A172 (cell line): ENCODE data around the gene TBX15. TPM values are rescaled to one million over a fixed set of nuclear protein-coding genes. Genes with fewer than 3 reads are reported as not detected.
A peak's percentile ranks its signal among the peaks of the same experiment; 100 is the strongest.

Experiments used
- DNase-seq: peaks from one replicate; pipeline ENCODE4 v3.0.0-alpha.2; 2015; ENCODE audit warnings: low spot score
- total RNA-seq: library from RNA; depleted of rRNA; stranded (reverse); fragments of >200 nt; shearing (Covaris generic); gene quantifications from 2 replicates; pipeline ENCODE4 v1.2.3, GENCODE V29; 2014; rRNA removed

TBX15 gene
- not detected in 2 replicates for total RNA-seq

DNA sequence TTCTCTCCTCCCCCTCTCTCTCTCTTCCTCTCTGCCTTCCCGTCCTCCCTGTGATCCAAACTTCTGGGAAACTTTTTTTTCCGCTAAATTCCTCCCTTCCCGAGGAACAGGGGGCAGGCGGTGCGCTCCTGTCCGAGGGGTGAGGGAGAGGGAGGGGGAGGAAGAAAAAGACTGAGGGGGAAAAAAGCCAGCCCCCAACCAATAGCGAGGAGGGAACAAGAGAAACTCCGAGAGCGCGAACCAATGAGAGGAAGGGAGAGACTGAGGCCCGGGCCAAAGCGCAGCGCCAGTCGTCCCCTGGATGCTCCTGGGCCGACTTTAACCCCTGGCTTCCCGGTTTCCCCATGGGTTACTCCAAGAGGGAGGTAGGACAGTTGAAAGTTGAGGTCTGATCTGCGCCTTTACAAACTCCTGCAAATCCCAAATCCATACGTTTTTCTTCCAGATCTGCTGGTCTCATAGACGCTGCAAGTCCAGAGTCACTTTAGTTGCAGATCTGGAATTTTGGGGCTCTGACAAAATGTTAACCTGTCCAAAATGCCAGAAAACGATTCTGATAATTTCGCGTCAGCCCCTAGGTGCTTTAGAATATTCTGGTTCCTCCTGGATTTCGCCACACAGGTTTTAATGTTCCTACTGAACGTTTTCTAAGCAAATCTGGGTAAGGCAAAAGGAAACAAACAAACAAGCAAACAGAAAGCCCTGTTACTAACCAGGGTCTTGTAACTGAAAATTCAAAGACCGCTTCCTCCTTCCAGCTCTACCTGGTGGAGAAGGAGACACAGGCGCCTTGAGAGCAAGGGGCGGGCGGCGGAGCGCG is at the start of gene TBX15:
Gene TBX15, minus strand, starts transcription at position 158 of the 820 bp plus-strand sequence. CDS start 548 bp downstream, outside the sequence.
- no peak for DNase-seq

DNA sequence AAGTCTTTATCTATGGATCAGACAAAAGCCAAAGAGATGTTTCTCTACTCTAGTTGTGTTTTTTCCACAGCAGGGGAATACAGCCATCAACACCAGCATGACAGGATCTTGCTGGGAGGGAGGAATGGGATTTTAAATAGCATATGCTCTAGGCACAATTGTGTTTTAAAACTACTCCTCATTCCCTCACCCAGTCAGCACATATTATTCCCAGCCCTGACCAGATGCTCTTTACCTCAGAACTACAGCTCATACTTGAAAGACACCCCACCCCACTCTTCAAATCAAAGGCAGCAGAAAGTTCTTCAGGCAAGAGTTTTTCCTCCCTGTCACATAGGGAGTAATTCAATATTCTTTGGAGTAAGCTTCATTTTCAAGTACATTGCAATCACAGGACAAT is 46.2 kb upstream of the TBX15 start:
- DNase-seq: no peak

DNA sequence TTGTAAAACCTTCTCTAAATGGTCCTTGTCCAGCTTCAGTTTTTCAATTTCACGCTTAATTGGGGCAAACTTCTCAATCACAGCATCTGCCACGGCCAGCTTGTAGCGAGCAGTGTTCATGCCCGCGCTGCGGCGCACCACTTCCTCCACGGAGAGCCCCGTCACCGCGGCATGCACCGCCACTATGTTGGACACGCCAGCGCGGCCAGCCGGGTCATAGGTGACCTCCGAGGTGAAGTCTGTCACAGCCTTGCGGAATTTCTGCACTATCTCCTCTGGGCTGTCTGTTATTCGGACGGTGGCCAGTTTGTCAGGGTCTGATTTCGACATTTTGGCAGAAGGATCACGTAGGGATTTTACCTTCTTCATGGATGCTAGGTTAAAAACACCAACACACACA is 44.8 kb upstream of the TBX15 start:
- no peak for DNase-seq

DNA sequence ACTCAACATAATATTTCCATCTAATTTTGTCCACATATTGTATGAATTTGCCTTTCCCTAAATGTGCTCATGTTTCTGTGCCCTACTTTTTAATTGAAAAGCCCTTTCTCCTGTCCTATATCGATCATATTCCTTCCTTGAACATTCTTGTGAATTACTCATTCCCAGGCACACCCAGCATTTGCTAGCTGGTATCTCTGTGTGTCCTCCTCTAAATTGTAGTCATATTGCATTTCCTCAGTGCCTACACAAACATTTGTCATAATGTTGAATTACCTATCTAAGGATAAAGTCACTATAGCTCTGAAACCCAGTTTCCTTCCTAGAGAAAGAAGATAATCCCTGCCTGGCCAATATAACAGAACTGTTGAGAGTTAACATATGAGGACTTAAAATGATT is 39.6 kb upstream of the TBX15 start:
- no peak for DNase-seq

DNA sequence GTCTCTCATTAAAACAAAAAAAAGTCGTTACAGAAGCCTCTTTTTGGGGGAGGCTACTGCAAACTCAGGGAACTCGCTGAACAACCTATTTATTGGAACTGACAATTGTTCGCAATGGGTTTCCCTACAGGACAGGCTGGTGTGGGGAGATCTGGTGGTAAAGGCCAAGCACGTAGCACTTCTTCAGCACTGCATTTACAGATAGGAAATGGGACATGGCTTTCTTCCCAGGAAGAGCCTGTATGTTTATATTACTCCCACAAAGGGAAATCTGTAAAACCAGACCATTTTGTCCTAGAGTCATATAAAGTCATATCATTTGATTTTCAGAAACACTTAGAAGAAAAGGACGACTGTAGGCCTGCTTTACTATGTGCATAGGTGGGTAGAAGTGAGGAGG is 38.8 kb upstream of the TBX15 start:
- DNase-seq: no peak

DNA sequence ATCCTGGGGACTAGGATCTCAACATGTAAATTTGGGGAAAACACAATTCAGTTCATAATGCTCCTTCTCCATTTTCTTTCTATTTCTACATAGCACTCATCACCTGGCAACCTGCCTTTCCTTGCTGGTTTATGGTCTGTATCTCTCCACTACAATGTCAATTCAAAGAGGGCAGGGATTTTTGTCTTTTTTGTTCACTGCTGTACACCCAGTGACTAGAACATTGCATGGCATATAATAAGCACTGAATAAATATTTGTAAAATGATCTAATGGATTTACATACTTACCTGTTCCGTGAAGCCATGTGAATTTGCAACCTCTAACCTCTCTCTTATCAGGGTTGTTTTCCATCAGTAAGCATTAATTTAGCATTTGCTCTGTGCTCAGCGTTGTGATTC is 27.4 kb upstream of the TBX15 start:
- DNase-seq: no peak

DNA sequence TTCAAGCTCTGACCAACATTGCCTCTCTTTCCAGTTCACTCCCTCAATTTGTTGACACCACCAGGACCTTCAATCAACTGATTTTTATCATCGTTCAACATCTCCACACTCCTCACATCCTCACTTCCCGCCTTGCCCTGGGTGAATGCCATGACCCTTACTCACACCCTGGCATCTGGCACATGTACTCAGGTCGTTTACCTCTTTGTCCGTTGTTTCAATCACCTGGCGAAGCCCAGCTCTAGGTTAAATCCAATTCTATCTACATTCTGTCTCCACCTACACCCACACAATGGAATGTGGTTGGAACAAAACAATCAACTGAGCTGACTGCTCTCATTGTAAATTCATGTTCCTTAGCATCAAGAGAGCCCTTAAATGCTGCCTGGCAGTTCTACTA is 24.2 kb upstream of the TBX15 start:
- no peak for DNase-seq

DNA sequence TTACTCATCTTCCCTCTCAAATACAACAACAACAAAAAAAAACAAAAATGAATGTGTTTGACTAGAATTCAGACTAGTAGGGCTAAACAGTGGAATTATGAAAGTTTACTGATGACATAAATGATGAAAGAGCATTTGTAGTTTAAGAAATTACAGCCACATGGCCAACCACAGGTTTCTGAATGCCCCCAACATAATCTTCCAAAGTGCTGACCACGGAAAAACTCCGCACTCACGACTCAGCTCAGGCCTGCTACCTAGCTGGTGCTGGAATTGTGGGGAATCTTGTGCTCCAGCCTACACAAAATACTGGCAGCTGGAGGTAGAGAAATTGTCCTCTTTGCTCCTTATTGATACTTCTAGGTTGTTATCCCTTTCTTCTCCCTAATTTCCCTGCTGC is 23.6 kb upstream of the TBX15 start:
- no peak for DNase-seq

DNA sequence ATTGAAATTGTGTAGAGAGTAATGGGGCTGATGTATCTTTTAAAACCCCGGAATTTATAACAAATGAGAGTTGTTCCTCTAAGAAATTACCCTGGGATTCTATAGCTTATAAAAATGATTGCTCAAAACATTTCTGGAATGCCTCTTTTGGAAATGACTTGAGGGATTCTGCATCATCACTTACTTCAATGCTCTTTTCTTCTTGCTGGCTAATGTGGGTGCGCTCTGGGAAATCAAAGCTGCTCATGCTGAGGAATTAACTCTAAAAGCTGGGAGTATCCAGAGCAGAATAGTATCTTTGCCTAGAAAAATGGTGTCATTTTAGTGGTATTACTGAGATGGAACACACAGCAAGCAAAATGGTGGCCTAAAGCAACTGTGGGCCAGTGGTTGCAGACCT is 23.0 kb upstream of the TBX15 start:
- DNase-seq: no peak

DNA sequence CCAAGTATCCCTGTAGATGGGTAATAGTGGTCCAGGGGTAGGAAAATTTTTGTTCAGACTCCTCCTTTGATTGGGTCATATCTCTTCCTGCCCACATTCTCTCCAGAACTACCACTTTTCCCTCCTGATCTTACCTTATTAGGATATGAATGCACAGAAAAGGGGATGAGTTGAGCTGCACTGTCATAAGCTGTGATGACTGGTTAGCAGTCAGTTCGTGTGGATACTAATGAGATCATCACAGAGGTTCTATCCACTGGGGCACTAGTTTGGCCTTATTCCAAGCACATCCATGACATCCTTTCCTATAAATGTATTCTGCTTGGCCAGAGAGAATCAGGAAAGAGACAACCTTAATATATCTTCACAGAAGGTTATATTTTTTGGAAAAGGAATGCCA is 22.1 kb upstream of the TBX15 start:
- peak; percentile 5 for DNase-seq

DNA sequence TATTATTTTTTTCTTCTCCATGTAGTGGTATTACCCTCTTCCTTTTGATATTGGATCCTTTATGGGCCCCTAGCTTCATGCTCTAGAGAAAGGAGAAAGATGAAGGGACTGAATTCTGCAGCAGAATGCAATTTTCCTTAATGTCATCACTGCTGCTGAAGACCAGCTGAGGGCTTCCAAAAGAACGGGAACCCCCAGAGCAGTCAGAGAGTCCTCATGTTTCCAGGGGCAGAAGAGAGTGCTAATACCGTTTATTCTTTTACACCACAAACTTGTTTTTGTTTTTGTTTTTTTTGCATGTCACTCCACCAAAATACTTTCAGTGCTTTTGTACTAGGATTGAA is 21.1 kb upstream of the TBX15 start:
- DNase-seq: no peak

DNA sequence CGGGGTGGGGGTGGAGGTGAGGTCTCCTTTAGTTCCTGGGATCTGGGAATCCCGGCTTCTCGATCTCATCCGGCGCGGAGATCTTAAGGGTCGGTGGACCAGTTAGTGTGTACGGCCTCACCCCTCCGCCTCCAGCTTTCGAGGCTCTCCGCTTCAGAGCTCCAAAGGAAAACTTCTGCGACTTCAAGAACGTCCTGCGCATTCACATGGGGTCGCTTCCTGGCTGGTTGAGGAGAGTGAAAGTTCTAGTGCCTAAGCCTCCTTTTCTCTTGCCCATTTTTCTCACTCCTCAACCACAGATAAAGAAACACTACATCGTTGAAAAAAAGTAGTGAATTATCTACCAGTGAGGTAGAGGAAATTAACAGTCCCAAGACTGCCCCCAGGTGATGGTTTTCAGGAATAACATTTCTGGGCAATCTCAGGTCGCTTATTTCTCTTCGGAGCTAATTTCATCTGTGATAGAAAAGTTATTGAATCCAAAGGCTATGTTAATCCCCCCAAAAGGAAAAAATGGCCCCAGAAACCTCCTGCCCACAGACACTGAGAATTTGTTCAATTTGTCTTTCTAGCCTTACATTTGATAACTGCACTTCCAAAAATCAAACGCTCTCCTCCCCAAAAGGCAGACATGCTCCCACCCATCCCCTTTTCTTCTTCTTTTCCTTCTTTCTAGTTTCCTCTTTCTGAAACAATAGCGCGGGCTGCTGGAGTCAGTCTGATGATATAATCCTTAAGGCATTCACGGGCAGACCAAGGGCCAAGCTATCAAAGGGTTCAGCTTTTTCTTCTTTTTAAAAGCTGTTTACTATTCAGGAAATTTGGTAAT is 20.6 kb upstream of the TBX15 start:
- peak; percentile 58 for DNase-seq

DNA sequence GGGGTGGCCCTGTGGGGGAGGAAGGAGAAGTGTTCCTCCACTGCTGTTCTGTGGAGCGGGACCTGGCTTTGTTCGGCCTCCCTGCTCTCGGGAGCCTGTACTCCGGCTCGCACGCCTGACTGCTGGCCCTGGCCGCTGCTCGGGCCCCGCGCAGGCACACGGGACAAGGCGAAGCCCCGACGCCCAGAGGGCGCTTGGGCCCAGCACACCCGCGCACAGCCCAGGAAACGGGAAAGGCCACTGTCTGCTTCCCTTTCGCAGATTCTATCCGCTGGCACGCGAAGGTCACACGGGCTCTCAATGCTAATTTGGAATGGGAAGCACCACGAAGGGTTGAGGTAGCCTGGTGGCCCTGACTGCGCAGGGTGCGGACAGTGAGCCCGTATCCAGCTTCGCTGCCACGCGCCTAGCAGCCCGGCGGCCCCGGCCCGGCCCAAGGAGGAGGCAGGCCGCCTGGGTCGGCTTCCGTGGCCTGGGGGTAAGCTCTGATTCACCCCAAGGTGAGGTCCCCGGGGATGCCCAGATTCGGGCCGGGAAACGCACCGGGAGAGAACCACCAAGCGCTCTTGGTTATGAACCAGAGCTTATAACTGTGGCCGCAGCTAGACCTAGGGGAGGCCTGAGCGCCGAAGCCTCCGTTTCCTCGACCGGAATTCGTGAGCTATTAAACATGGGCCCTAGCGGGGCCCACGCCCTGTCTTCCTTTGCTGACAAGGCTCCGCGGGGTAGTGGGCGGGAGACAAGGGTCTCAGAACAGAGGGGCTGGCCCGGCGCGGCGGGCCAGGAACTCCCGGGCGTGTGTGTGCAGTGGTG is 19.7 kb upstream of the TBX15 start:
- no peak for DNase-seq

DNA sequence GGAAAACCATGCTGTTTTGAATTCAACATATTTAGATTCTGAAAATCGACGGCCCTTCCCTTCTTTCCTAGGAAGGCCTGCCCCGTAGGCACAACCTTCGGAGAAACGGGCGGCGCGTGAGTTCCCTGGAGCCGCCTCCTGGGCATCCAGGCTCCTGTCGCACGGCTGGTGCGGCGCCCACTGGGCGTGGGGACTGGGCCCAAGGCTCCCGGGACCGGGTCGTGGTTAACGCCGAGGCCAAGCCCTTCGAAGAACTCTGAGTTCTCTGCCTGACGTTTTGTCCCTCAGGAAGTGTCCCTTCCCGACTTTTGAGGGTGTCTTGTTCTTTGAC is 19.2 kb upstream of the TBX15 start:
- DNase-seq: no peak

DNA sequence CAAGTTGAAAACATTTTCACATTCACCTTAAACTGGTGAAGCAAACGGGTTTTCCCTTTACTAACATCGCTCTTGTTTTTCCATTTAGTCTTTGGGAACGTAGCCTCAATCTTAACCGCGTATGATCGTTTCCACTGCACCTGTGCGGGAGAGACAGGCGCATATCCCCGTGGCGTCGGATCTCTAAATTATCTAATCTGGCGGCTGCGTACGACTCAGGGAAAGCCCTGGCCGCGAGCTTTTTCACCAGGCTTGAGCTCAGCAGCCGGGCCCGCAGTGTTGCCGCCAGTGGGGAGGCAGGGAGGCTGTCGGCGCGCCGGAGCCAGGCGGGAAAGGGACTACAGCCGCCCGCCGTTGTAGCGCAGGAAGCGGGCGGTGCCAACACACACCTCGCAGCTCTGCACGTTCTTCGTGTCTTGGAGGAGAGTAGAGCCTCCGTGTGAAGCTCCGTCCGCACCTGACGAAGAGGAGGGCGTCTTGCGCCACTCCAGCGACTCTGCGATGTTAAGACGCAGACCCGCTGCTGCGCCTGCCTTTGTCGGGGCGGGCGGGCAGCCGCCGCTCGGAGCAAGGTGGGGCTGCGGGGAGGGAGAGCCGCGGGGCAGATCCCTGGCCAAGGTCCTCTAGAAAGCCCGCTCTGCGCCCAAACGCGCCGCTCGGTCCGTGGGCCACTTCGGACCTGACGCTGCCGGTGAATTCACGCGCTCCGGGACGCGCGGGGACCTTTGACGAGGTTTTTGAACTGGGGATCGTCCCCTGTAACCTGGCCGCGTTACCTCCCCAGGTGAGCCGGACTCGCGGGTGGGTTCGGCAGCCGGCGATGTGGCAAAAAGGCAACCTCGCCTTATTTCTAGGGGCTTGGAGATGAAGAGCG is 18.5 kb upstream of the TBX15 start:
- no peak for DNase-seq

DNA sequence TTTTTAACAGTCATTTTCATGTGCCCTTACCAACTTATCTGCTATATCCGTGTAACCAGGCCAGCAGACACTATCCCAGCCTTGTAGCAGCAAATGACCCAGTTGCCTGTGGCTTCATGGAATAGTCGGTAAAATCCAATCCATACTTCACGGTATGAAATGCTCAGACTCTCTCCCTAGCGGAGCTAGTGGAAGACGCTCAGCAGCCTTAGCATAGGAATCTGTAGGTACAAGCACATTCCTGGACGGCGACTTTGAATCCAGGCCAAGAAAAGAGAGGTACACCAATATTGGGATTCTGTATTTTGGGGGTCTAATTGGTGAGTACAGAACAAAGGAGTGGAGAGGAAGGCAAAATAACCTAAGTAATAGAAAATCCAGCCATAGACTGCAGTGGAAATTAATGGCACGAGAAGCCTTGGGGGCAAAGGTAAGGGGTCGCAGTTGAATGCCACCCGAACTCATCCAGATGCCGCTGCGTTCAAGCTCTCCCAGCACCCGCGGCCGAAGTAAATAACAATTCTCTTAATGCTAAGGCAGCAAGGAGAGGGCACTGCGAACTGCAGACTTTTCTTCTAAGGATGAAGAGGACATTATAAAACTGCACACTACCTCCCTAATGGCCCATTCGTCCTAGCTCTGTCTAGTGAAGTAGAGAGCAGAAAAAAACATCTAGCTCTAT is 17.7 kb upstream of the TBX15 start:
- no peak for DNase-seq

DNA sequence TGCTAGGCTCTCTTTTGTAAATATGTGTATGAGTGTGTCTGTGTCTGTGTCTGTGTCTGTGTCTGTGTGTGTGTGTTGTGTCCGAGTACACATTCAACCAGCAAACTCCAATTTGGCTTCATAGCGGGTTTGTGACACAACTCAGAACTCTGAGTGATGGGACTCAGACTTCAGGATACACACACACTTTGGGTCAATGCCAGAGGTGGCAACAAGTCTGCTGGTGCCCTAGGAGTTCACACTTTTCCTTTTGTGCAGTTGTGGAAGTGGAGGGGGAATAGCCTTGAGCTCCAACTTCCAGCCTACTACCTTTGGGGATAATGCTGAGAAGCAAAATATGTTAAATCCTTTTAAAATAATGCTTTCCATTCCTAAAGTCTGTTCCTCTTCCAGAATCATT is 16.6 kb upstream of the TBX15 start:
- no peak for DNase-seq

DNA sequence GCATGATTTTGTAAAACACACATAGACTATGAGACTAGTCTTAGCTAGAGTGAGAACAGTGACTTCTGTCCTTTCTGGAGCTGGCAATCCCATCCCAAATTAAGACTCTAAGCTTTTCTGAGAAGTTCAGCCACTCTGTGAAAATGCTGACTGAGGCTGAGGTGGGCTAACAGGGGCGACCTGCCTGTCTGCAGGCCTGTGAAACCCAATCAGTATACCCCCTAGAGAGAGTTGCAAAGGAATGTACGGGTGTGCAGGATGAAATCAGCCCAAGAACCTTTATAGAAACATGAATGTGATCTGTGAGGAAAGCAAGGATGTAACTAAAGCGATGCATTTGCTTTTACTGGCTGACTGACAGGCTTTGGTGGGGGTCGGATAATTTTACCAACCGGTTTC is 16.0 kb upstream of the TBX15 start:
- DNase-seq: no peak

DNA sequence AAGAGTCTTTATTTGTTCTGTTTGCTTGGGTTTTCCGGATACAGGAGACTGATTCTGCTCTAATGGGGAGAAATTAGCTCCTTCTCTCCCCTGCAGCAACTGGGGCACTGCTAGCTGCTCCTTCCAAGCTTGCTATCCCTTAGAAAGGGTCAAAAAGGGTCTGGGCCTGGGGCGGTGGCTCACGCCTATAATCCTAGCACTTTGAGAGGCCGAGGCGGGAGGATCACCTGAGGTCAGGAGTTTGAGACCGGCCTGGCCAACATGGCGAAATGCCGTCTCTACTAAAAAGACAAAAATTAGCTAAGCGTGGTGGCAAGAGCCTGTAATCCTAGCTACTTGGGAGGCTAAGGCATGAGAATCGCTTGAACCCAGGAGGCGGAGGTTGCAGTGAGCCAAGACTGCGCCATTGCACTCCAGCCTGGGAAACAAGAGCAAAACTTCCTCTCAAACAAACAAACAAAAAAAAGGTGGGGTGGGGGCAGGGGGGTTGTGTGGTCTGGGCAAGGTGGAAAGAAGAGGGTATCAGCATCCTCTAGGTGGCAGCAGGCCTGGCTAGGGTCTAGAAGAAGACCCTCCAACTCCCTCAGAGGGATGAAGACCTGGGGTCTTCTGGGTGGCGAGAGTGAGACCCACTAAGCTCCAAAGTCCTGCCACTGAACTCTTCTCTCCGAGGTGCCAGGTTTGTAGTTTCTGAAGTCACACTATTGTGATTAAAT is 15.4 kb upstream of the TBX15 start:
- DNase-seq: no peak

DNA sequence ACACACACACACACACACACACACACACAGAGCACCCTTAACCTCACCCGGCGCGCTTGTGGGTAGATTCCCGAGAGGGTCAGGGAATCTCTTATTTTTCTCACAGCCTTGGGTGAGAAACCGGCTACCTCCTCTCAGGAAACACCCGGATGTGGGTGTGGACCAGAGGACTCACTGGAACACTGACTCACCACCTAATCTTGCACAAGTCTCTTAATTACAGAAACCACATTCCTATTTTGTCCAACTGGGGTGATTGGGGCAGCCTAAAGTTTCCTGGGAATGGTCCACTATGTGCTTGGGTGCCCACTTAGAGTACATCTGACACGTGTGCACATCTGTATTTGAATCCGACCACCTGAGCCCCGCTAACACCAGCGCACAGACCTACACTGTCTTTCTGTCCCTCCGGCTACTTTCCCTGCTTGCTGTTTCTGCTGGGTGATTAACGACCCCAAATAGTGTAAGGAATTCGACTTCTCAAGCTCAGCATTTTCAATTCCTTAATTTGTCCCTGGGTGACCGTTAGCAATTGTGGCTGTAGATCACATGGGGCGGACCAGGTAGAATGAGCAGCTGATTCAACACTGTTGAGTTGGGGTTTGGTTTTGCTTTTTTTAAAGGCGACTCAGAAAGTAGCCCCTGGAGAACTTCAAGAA is 14.0 kb upstream of the TBX15 start:
- DNase-seq: peak; percentile 86
